Trophoblast cell (in vitro differentiated cells and primary cell): ENCODE data around the gene FSD2.
"Not testable (repeated sequence)": the region's sequence is repeated elsewhere in the genome, so short reads cannot be mapped to it uniquely, and the experiment has no call there.

Experiments used
- DNase-seq, 2 donors: peaks; one replicate each; pipeline ENCODE4 v3.0.0-alpha.2; 2016
- H2AFZ ChIP-seq: 2 replicates; pipeline ENCODE4 v1.6.1; 2013; ENCODE audit warnings: low read length, moderate library complexity, mild to moderate bottlenecking; ENCODE audit not compliant: insufficient read depth, poor library complexity
- H2AK5ac ChIP-seq: 2 replicates; pipeline ENCODE4 v1.6.1; 2013; ENCODE audit warnings: mild to moderate bottlenecking, low read length
- H2BK120ac ChIP-seq: 2 replicates; pipeline ENCODE4 v1.6.1; 2013; ENCODE audit warnings: low read length, mild to moderate bottlenecking, moderate library complexity; ENCODE audit not compliant: insufficient read depth, poor library complexity
- H2BK12ac ChIP-seq: 2 replicates; pipeline ENCODE4 v1.6.1; 2013; ENCODE audit warnings: mild to moderate bottlenecking, low read length, moderate library complexity
- H2BK5ac ChIP-seq: 2 replicates; pipeline ENCODE4 v1.6.1; 2013; ENCODE audit warnings: low read length, low read depth, moderate library complexity, mild to moderate bottlenecking; ENCODE audit not compliant: poor library complexity
- H3K14ac ChIP-seq: 2 replicates; pipeline ENCODE4 v1.6.1; 2013; ENCODE audit warnings: mild to moderate bottlenecking, low read length
- H3K18ac ChIP-seq: 2 replicates; pipeline ENCODE4 v1.6.1; 2013; ENCODE audit warnings: mild to moderate bottlenecking, low read length
- H3K23ac ChIP-seq: 2 replicates; pipeline ENCODE4 v1.6.1; 2013; ENCODE audit warnings: low read length
- H3K27ac ChIP-seq: 2 replicates; pipeline ENCODE4 v1.5.1; 2013; ENCODE audit warnings: low read depth, mild to moderate bottlenecking, inconsistent platforms, low read length, moderate library complexity
- H3K27me3 ChIP-seq: 2 replicates; pipeline ENCODE4 v1.6.1; 2013; ENCODE audit warnings: inconsistent platforms, mild to moderate bottlenecking, low read length, moderate library complexity; ENCODE audit not compliant: insufficient read depth
- H3K36me3 ChIP-seq, 2 experiments: 1 replicate in 1 of 2; 2 replicates in 1 of 2; pipeline ENCODE4 v1.6.1; 2013; ENCODE audit warnings: low read length in 2 of 2, mild to moderate bottlenecking in 2 of 2, moderate library complexity in 1 of 2; ENCODE audit not compliant: insufficient read depth in 2 of 2, control insufficient read depth in 1 of 2
- H3K4ac ChIP-seq: 2 replicates; pipeline ENCODE4 v1.6.1; 2013; ENCODE audit warnings: low read depth, mild to moderate bottlenecking, low read length, moderate library complexity
- H3K4me1 ChIP-seq, 2 experiments: 1 replicate in 1 of 2; 2 replicates in 1 of 2; pipeline ENCODE4 v1.6.1; 2013; ENCODE audit warnings: low read length in 2 of 2, mild to moderate bottlenecking in 2 of 2, moderate library complexity in 1 of 2; ENCODE audit not compliant: insufficient read depth in 2 of 2, control insufficient read depth in 1 of 2
- H3K4me2 ChIP-seq: 2 replicates; pipeline ENCODE4 v1.6.1; 2013; ENCODE audit warnings: inconsistent platforms, mild to moderate bottlenecking, low read length, moderate library complexity
- H3K4me3 ChIP-seq: 2 replicates; pipeline ENCODE4 v1.5.1; 2013; ENCODE audit warnings: mild to moderate bottlenecking, low read depth, low read length, inconsistent platforms
- H3K79me1 ChIP-seq: one replicate; pipeline ENCODE4 v1.6.1; 2013; ENCODE audit warnings: low read length
- H3K79me2 ChIP-seq: 2 replicates; pipeline ENCODE4 v1.6.1; 2013; ENCODE audit warnings: low read length, mild to moderate bottlenecking; ENCODE audit not compliant: control insufficient read depth, insufficient read depth, poor library complexity
- H3K9ac ChIP-seq: 2 replicates; pipeline ENCODE4 v1.6.1; 2013; ENCODE audit warnings: mild to moderate bottlenecking, low read length
- H3K9me3 ChIP-seq: 2 replicates; pipeline ENCODE4 v1.6.1; 2013; ENCODE audit warnings: low read depth, mild to moderate bottlenecking, control low read depth, inconsistent platforms, low read length; ENCODE audit not compliant: insufficient read depth
- H4K12ac ChIP-seq: 2 replicates; pipeline ENCODE4 v1.6.1; 2013; ENCODE audit warnings: low read depth, mild to moderate bottlenecking, low read length, moderate library complexity
- H4K8ac ChIP-seq: 2 replicates; pipeline ENCODE4 v1.6.1; 2013; ENCODE audit warnings: low read depth, mild to moderate bottlenecking, low read length, moderate library complexity
- H4K91ac ChIP-seq: one replicate; pipeline ENCODE4 v1.6.1; 2013; ENCODE audit warnings: low read depth, mild to moderate bottlenecking, low read length, moderate library complexity
- WGBS: extraction: QIAGEN DNeasy Blood & Tissue Kit; methylation state at CpG from one replicate; pipeline ENCODE4 v1.1.7; 2013; ENCODE audit warnings: missing lambda C conversion rate; ENCODE audit not compliant: insufficient read length, insufficient coverage; ENCODE audit errors: extremely low coverage; 5-methylcytosine and 5-hydroxymethylcytosine counted together

Gene FSD2

DNA sequence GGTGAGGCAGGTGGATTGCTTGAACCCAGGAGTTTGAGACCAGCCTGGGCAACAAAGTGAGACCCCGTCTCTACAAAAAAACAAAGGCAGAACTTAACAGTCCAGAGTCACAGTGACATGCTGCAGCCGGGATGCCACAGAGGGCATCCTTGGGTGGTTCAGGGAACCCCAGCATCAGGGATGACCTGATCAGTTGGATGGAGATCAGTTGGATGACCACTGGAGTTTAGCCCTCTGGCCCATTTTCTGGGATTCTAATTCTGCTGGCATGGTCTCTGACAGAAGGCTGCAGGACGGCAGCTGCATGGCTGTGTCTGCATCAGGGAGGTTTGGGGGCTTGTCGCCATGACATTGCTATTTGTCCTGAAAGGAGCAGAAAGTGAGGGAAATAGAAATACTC lies 23.4 kb upstream of the FSD2 start:
- Histone ChIP-seq H3K23ac (no peak overlapping the region), H3K27me3 (no peaks in the 10 kb centered on the region), H3K4me2 (no peak overlapping the region), H3K79me1 (no peaks in the 10 kb centered on the region), H3K4ac (no peak overlapping the region), H3K4me1 (no peaks in the 10 kb centered on the region), H2AFZ (no peak overlapping the region), H4K91ac (no peak overlapping the region), H3K4me3 (no peak overlapping the region), H3K18ac (no peak overlapping the region), H3K36me3 (peaks cover 40 to 48% of the 10 kb centered on the region in 2 experiments), H3K14ac (no peak overlapping the region), H4K12ac (no peak overlapping the region), H2BK12ac (no peak overlapping the region), H3K27ac (no peak overlapping the region), H3K9ac (no peak overlapping the region), H2BK5ac (no peak overlapping the region), H3K79me2 (no peaks in the 10 kb centered on the region), H2AK5ac (no peak overlapping the region), H2BK120ac (no peak overlapping the region), H3K9me3 (no peaks in the 10 kb centered on the region), H4K8ac (no peak overlapping the region)
- DNase-seq, result no peak
- WGBS, result no CpG with 5 or more reads among the region's 4 CpGs

DNA sequence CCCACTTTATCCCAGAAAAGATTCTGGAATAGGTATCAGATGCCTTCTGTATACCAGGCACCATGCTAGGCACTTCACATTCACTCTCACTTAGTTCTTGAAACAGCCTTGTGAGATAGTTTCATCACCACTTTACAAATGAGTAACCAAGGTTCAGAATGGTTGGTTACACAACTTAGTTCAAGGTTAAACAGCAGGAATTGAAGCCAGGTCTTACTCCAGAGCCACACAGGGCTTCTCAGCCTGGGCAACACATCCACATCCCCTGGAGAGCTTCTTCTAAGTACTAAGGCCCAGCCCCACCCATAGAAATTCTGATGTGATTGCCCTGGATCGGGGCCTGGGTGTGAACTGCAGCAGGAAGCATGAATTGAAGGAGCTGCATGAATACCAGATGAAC lies 22.2 kb upstream of the FSD2 start:
- H3K4me3 ChIP-seq, result no peak overlapping the region
- H3K14ac ChIP-seq, result no peak overlapping the region
- H3K9ac ChIP-seq, result no peak overlapping the region
- no peak overlapping the region for H3K23ac ChIP-seq
- H3K4ac ChIP-seq, result no peak overlapping the region
- H2BK120ac ChIP-seq, result no peak overlapping the region
- H2AFZ ChIP-seq, result no peak overlapping the region
- no peak overlapping the region for H3K18ac ChIP-seq
- WGBS, result no CpG with 5 or more reads among the region's 1 CpG
- DNase-seq, result no peak
- H2BK12ac ChIP-seq, result no peak overlapping the region
- no peak overlapping the region for H2BK5ac ChIP-seq
- no peak overlapping the region for H3K4me2 ChIP-seq
- H3K4me1 ChIP-seq, result no peaks in the 10 kb centered on the region
- H3K9me3 ChIP-seq, result no peaks in the 10 kb centered on the region
- no peaks in the 10 kb centered on the region for H3K79me2 ChIP-seq
- H2AK5ac ChIP-seq, result no peak overlapping the region
- no peak overlapping the region for H4K91ac ChIP-seq
- H3K27me3 ChIP-seq, result no peaks in the 10 kb centered on the region
- H3K36me3 ChIP-seq, result peaks cover 35 to 43% of the 10 kb centered on the region in 2 experiments
- no peaks in the 10 kb centered on the region for H3K79me1 ChIP-seq
- H4K12ac ChIP-seq, result no peak overlapping the region
- H4K8ac ChIP-seq, result no peak overlapping the region
- H3K27ac ChIP-seq, result no peak overlapping the region

DNA sequence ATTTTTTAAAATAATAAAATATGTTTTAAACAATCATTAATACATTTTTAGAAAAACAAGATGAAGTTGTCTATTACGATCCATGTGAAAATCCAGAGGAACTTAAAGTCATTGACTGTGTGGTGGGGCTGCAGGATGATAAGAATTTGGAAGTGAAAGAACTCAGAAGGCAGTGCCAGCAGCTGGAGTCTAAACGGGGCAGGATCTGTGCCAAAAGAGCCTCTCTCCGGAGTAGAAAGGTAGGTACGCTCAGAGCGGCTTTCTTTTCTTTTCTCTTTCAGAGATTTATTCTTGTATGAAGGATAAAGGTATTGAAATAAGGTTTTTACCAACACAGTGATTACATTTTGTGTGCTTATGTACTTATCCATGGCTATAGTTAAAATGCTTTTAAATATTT lies 17.2 kb upstream of the FSD2 start:
- DNase-seq, result no peak
- Histone ChIP-seq H2BK120ac (no peak overlapping the region), H4K91ac (no peak overlapping the region), H3K4me1 (no peaks in the 10 kb centered on the region), H3K14ac (no peak overlapping the region), H2BK12ac (no peak overlapping the region), H2AK5ac (no peak overlapping the region), H4K12ac (no peak overlapping the region), H3K27me3 (no peaks in the 10 kb centered on the region), H3K79me2 (no peaks in the 10 kb centered on the region), H3K18ac (no peak overlapping the region), H3K27ac (no peak overlapping the region), H3K4ac (no peak overlapping the region), H4K8ac (no peak overlapping the region), H3K23ac (no peak overlapping the region), H2AFZ (no peak overlapping the region), H3K4me3 (no peak overlapping the region), H3K4me2 (no peak overlapping the region), H3K9me3 (no peaks in the 10 kb centered on the region), H3K79me1 (no peaks in the 10 kb centered on the region), H2BK5ac (no peak overlapping the region), H3K36me3 (peaks cover 27 to 30% of the 10 kb centered on the region in 2 experiments), H3K9ac (no peak overlapping the region)
- WGBS, result no CpG with 5 or more reads among the region's 5 CpGs

DNA sequence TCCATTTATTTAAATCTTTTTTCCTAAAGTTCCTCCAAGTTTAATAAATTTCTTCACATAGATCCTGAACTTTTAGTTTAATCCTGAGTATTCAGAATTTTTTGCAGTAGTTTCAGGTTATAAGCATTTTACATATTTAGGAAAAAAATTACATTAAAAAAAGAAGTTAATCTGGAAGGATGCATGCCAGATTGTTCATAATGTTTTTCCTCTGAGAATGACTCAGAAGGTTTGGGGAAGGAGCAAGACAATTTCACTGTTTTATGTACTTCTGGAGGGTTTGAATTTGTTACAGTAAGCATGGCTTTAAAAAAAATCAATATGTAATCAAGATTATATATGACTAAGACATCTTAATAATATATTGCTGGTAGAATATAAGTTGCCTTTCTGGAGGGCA lies 16.0 kb upstream of the FSD2 start:
- H3K4me1 ChIP-seq, H3K79me2 ChIP-seq, H4K91ac ChIP-seq, H4K8ac ChIP-seq, H3K4me2 ChIP-seq, H2BK120ac ChIP-seq, H2AFZ ChIP-seq, H3K9ac ChIP-seq, H3K27me3 ChIP-seq, H3K27ac ChIP-seq, H3K23ac ChIP-seq, H2AK5ac ChIP-seq, H3K9me3 ChIP-seq, DNase-seq, H3K4me3 ChIP-seq, H2BK12ac ChIP-seq, H4K12ac ChIP-seq, H2BK5ac ChIP-seq, H3K79me1 ChIP-seq, H3K14ac ChIP-seq, H3K4ac ChIP-seq, H3K18ac ChIP-seq: not testable (repeated sequence)
- H3K36me3 ChIP-seq, result peaks cover 27% of the 10 kb centered on the region in 2 experiments
